SH-SY5Y (cell line): ENCODE measurements around the gene TNFSF11.

ENCODE experiments used
- GATA2 ChIP-seq: IDR thresholded peaks from 2 replicates; pipeline ENCODE4 v1.6.1; 2011; ENCODE audit warnings: mild to moderate bottlenecking, low read depth, low read length
- GATA3 ChIP-seq: IDR thresholded peaks from 2 replicates; pipeline ENCODE4 v1.6.1; 2011; ENCODE audit warnings: low read depth, mild to moderate bottlenecking, low read length, moderate library complexity

TNFSF11 gene

DNA sequence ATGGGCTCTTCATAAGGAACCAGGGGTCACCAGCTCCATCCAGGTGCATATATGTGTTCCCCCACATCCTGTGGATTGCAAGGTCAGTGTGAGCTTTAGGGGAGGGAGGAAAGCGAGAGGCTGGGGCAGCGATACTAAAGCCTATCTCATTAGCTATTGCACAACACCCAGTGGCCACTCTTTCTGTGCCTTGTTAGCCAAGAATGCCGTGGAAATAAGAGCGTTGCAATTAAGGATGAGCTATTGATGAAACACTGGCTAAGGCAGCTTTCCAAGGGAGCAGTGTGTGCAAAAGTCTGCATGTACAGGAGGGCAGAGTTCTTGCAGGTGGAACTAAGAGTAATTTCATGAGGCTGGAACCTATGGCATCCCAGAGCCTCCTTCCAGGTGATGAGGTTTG, 17.6 kb downstream of the TNFSF11 start:
- TF ChIP-seq GATA2 (no peak), GATA3 (no peak)

DNA sequence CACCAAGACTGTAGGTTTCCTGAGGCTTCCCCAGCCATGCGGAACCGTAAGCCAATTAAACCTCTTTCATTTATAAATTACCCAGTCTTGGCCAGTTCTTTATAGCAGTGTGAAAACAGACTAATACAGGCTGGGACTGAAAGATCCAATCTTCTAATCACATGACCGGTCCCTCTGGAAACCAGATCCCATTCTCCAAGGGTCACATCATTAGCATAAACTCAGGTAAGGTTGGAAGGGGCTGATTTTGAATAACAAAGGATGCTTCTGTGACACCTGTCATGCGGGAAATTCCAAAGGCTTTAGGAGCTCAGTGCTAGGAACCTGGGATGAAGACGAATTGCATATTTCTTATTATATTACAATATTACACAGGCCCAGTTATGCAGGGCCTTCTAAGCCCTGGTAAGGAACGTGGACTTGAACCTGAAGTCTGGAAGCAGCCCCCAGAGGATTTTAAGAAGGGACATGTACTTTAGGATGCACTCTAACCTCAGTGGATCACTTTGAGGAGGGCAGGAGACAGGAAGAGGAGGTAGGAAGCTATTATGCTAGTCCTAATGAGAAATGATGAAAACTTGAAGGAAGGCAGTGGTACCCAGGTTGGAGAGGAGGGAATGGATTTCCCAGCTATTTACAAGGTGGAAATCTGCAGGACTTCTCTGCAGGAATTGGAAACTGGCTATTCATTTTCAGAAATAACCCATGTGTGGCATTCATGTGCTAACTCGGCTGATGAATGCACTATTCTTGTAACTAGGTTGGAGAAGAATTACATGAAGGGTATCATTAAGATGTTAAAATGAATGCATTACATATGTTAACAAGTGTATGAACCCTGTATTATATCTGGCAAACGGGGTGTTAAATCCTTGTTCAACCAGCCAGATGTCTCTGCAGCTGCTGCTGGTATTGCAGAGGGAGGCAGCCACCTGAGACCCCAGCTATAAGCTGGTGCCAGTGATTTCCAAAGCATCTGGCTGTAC, 19.3 kb downstream of the TNFSF11 start:
- no peak for TF ChIP-seq GATA3
- no peak for TF ChIP-seq GATA2

DNA sequence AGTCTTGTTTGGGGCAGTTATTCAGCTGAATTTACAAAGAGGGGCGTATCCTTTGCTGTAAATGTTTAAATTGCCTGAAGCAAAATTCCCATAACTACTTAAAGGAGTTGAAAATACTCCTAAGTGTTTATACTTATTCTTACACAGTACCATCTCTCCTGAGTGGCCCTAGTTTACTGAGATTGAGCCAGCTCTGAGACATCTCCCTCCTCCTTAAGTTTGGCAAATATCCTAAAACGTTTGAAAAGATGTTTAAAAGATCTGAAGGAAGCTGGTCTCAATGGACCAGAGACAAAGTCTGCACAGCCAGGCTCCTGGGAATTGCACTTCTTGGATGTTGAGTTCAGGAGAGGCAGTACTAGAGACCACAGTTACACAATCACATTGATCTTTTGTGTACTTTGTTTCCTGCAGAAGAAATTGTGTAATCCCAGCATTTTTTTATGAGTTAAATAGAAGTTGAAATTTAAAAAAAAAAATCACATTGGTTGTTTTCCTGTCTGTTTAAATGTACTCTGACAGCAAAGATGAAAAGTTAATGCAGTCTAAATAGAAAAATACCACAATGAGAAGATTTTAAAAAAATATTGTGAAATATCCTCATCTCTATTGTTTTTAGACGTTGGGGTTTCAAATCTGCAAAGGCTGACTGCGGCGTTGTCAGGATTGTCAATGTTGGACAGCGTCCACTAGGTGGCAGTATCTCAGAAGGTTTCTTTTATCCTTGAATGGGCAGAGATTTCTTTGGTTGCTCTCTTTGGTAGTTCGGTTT, 20.7 kb downstream of the TNFSF11 start:
- TF ChIP-seq GATA2 (no peak), GATA3 (no peak)

DNA sequence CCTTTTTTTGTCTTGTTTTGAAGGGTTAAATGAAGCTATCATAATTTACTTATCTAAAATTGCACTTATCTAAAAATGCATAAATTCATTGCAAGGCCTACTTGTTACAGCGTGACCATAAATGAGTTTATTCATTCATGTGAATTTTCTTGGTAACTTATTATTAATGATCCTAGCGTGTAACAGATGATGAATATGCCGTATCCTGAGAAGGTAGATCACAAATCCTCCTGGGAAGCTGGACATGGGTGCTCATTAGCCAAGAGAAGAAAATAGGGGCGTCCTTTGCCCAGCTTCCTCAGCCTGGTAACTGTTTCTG, 21.3 kb downstream of the TNFSF11 start:
- TF ChIP-seq GATA2 (no peak), GATA3 (no peak)

DNA sequence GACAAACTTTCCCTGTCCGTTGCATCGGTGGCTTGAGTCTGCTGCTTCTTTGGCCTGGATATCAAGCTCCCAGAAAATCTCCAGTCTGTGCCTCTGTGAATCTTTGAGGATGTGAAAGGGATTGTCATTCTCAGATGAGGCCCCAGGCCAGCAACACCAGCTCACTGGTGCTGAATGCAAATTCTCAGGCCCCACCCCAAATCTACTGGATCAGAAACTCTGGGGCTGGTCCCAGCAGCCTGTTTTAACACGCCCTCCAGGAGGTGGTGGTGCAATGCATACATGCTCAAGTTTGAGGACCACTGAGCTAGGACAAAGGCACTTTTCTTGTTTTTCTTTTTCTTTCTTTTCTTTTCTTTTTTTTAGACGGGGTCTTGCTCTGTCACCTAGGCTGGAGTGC, 23.6 kb downstream of the TNFSF11 start:
- TF ChIP-seq GATA2 (no peak), GATA3 (no peak)

DNA sequence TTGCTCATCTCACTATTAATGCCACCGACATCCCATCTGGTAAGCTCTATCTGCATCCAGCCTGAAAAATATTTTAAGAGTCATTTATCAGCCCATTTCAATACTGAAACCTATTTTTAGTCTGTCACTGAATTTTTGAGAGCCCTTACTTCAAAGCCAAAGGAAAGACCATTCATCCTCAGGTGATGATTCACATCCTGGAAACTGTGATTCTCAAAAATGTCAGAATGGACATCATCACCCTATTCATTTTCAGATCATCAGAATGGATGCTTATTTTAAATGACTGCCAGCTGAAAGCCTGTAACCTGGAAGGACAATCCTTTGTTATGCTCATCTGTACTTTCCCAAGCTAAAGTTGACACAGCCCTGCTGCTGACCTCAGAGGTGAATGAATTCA, 27.0 kb downstream of the TNFSF11 start:
- no peak for TF ChIP-seq GATA2
- TF ChIP-seq GATA3: no peak

DNA sequence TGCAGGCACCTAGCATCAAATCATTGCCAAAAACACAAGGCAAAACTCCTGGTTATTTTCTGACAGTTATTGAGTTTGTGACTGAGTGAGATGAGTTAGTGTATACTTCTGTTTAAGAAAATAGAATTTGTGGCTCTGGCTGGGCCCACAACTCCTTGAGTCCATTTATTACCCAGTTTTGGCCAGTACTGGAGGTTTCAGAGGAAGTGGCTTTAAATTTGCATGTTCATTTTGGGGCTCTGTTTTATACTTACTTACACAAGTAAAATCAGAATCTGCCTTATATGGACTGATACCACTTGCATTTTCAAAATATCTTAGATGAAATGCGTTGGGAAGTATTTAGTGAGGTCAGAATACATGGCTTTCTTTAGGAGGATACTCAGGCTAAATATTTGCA, 29.0 kb downstream of the TNFSF11 start:
- TF ChIP-seq GATA2: no peak
- TF ChIP-seq GATA3: no peak

DNA sequence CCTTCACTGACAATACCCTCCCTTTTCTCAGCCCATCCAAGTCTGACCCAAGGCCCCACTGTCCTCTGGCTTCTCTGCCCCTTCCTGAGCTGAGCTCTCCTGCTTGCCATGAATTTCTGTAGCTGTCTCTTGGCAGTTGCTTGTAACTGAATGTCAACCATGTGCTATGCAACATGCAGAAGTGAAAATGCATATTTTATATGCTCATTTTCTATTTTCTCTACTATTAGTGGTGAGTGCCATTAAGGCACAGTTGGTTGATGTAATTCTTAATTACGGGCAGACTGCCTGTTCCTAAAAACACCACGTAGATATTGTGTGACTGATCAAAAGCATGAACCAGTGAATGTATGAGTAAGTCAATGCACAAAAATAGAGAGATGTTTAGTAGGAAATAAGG, 29.6 kb downstream of the TNFSF11 start:
- TF ChIP-seq GATA3: no peak

DNA sequence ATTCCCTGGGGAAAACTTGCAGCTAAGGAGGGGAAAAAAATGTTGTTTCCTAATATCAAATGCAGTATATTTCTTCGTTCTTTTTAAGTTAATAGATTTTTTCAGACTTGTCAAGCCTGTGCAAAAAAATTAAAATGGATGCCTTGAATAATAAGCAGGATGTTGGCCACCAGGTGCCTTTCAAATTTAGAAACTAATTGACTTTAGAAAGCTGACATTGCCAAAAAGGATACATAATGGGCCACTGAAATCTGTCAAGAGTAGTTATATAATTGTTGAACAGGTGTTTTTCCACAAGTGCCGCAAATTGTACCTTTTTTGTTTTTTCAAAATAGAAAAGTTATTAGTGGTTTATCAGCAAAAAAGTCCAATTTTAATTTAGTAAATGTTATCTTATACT, 33.6 kb downstream of the TNFSF11 start:
- TF ChIP-seq GATA2 (no peak), GATA3 (no peak)

DNA sequence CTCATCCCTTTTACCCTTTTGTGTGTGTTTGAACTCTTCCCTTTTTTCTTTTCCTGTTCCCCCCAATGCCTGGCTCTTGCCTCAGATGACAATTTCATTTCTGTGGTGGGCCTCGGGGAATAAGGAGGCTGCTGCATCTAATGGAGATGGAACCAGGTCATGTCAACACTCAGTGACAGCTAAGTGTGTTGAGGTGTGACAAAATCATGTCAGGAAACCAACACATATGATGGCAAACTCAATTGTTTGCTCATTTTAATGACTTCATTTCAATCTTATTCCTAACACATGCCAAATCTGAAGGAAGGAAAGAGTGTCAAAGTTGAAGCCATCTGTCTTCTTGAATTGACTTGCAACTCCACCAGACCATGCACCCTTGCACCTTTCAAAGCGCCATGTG, 36.7 kb downstream of the TNFSF11 start:
- TF ChIP-seq GATA2 (no peak), GATA3 (no peak)

DNA sequence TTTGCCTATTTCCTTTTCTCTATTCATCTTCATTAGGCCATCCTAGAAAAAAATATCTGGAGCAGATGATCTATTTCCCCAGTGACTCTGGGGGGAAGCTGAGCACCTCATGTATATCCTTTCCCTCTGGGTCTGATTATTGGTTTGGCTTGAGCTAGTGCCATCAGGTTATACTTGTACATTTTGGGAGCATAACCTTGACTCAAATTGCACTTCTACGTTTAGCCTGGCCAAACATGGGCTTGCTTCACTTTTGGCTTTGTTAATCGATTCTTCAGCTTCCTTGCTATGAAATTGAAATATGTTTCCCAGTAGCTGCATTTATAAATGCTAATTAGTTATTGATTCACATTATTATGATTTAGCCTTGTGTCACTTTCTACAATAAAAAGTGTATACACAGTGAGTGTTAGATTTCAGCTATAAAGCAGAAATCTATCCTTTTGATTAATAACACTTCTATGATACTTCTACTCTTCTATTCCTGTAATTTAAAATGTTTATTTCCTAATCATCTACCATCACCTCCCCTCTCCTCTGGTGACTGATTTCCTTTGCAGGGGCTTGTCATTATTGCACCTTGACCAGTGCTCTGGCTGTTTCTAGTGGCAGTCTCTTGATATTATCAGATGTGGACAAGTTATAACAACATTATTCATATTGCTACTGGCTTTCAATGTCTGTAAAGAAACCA, 37.3 kb downstream of the TNFSF11 start:
- TF ChIP-seq GATA3 (no peak), GATA2 (no peak)

DNA sequence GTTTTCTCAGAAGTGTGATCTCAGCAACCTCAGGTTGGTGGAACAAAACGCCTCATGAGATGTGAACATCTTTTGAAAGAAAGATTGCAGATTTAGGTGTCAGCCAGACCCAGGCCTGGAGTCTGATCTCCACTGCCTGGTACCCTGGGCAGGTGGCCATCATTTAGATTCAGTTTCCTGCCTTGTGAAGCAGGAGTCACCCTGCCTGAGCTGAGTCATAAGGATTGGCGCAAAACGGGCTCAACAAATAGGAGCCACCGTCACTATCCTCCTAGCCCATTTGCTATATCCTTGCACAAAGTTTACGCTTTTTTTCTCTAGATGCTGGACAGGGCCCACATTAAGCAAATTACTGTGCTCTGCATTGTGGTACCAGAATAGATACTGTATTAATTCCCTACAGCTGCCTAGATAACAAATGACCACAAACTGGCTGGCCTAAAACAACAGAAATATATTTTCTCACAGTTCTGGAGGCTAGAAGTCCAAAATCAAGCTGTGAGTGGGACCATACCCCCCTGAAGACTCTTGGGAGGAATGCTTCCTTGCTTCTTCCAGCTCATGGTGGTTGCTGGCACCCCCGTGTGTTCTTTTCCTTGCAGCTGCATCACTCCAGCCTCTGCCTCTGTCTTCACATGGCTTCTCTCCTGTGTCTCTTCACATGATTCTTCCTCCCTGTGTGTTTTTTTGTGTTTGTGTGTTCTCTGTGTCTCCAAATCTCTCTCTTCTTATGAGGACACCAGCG, 38.2 kb downstream of the TNFSF11 start:
- TF ChIP-seq GATA3 (no peak), GATA2 (no peak)

DNA sequence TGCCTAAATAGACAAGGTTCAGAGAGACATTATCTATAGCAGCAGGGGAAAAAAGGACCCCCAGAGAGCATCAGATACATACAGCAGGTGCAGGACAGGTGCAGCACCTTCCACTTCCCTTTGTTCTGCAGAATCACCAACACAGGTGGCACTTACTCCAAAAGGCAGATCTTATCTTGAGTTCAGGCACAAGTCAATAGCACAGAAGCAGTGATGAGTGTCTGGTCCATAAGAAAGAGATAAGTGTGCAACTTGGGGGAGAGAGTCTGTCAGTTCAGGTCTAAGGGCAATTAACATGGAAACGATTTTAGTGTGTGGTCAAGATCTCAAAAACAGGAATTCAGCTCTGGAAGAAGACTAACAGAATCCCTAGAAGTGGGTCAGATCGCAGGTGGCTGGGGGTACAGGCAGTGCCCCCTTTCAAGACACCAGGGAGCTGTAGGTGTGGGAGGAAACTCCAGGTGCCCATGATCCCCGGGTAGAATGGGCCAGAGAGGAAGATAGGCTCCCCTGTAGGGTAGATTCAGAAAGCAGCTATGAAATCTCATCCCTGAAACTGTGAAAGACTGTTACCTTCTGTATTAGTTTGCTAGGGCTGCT, 40.6 kb downstream of the TNFSF11 start:
- TF ChIP-seq GATA2: no peak
- TF ChIP-seq GATA3: no peak
